MCF 10A (cell line): ENCODE measurements around the gene OR51A2. TPM values are rescaled to one million over a fixed set of nuclear protein-coding genes. Genes with fewer than 3 reads are reported as not detected.

Experiments
- BruUV-seq: library from RNA; stranded (reverse); fragments of 400-500 nt; replicated peaks from 2 replicates; lab custom pipeline; 2021; lab: Mats Ljungman, UMichigan
- CTCF ChIA-PET: fragments of 300-600 bp; sonication (Branson Sonifier 250); formaldehyde crosslinking; extraction: SDS; loops from one replicate; lab custom pipeline; 2021; ENCODE audit warnings: antibody characterized with exemption, inconsistent platforms; lab: Yijun Ruan, JAX
- POLR2A ChIA-PET: fragments of 300-600, 350-650 bp; sonication (Branson Sonifier 250); formaldehyde crosslinking; extraction: SDS; loops from one replicate; lab custom pipeline; 2020; ENCODE audit warnings: antibody characterized with exemption, inconsistent platforms; lab: Yijun Ruan, JAX
- DNase-seq: peaks from one replicate; pipeline ENCODE4 v3.0.0-alpha.2; 2018; ENCODE audit not compliant: unreplicated experiment
- H3K27ac Mint-ChIP-seq: one replicate; pipeline ENCODE4 v1.8.0; 2022; ENCODE audit warnings: mild to moderate bottlenecking, low read depth, mixed read lengths; ENCODE audit not compliant: unreplicated experiment
- H3K27me3 Mint-ChIP-seq: one replicate; pipeline ENCODE4 v1.8.0; 2022; ENCODE audit warnings: mixed read lengths; ENCODE audit not compliant: insufficient read depth, unreplicated experiment
- H3K36me3 Mint-ChIP-seq: one replicate; pipeline ENCODE4 v1.8.0; 2022; ENCODE audit warnings: mild to moderate bottlenecking, moderate library complexity, mixed read lengths; ENCODE audit not compliant: insufficient read depth, unreplicated experiment
- H3K4me1 Mint-ChIP-seq: one replicate; pipeline ENCODE4 v1.8.0; 2022; ENCODE audit warnings: mixed read lengths; ENCODE audit not compliant: insufficient read depth, unreplicated experiment
- H3K4me3 Mint-ChIP-seq: one replicate; pipeline ENCODE4 v1.8.0; 2022; ENCODE audit warnings: mild to moderate bottlenecking, moderate library complexity, mixed read lengths; ENCODE audit not compliant: unreplicated experiment
- H3K9me3 Mint-ChIP-seq: one replicate; pipeline ENCODE4 v1.8.0; 2022; ENCODE audit warnings: mixed read lengths; ENCODE audit not compliant: unreplicated experiment
- intact Hi-C: fragments of 100-400 bp; cut with micrococcal nuclease; formaldehyde crosslinking; loops from 2 replicates; pipeline ENCODE4 v1.14.1; 2022
- total RNA-seq: library from RNA; stranded (reverse); gene quantifications from 2 replicates; pipeline ENCODE4 v1.2.3, GENCODE V29; 2022
- TF ChIP-seq, protein P1 (sequence below): fragments of 200-600 bp; IDR thresholded peaks from one replicate; pipeline ENCODE4 v1.8.0; 2022; ENCODE audit warnings: antibody characterized with exemption, mild to moderate bottlenecking; ENCODE audit not compliant: unreplicated experiment

OR51A2 gene
- total RNA-seq, 1 experiment from 2014 or later, result not detected

DNA sequence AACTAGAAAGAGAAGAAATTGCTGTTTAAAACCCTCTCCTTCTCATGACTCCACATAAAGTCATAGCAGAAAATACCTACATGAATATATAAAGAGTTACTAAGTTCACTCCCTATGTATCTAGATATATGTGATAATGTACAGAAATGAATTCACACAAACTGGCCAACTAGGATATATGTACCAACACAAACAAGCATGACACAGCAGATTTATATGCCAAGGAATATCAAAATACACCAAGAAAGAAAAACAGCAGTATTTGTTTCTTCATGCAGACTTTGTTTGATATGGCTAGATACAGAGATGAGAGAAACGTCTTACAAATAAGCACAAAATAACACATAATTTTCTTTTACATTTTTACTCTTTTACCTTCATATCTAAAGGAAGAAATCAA lies 33.2 kb downstream of the OR51A2 start:
- TF ChIP-seq, protein P1, sequence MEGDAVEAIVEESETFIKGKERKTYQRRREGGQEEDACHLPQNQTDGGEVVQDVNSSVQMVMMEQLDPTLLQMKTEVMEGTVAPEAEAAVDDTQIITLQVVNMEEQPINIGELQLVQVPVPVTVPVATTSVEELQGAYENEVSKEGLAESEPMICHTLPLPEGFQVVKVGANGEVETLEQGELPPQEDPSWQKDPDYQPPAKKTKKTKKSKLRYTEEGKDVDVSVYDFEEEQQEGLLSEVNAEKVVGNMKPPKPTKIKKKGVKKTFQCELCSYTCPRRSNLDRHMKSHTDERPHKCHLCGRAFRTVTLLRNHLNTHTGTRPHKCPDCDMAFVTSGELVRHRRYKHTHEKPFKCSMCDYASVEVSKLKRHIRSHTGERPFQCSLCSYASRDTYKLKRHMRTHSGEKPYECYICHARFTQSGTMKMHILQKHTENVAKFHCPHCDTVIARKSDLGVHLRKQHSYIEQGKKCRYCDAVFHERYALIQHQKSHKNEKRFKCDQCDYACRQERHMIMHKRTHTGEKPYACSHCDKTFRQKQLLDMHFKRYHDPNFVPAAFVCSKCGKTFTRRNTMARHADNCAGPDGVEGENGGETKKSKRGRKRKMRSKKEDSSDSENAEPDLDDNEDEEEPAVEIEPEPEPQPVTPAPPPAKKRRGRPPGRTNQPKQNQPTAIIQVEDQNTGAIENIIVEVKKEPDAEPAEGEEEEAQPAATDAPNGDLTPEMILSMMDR, result no peak
- DNase-seq, result no peak
- ChIA-PET CTCF (no interaction called here), POLR2A (no interaction called here)
- H3K9me3 Mint-ChIP-seq, result no peaks in the 10 kb centered on the region
- H3K27me3 Mint-ChIP-seq, result peaks cover 22% of the 10 kb centered on the region
- H3K27ac Mint-ChIP-seq, result no peak overlapping the region
- H3K4me1 Mint-ChIP-seq, result no peaks in the 10 kb centered on the region
- no peaks in the 10 kb centered on the region for H3K36me3 Mint-ChIP-seq
- no TSS peak for BruUV-seq
- intact Hi-C loops, result no loop called here
- no peak overlapping the region for H3K4me3 Mint-ChIP-seq

DNA sequence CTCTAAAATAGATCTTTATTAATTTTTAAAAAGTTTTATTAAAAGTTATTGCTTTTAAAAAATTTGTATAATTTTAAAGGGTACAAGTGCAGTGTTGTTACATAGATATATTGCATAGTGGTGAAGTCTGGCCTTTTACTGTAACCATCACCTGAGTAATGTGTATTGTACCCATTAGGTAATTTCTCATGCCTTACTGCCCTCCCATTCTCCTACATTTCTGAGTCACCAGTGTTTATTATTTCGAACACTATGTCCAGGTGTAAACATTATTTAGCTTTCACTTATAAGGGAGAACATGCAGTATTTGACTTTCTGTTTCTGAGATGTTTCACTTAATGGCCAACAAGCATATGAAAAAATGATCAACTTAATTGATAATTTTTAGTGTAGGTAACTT lies 33.7 kb downstream of the OR51A2 start:
- intact Hi-C loops, result no loop called here
- TF ChIP-seq, protein P1, result no peak
- ChIA-PET CTCF (no interaction called here), POLR2A (no interaction called here)
- peaks cover 22% of the 10 kb centered on the region for H3K27me3 Mint-ChIP-seq
- H3K36me3 Mint-ChIP-seq, result no peaks in the 10 kb centered on the region
- peak; percentile 29 for DNase-seq
- H3K4me1 Mint-ChIP-seq, result no peaks in the 10 kb centered on the region
- H3K27ac Mint-ChIP-seq, result no peak overlapping the region
- BruUV-seq, result no TSS peak
- no peaks in the 10 kb centered on the region for H3K9me3 Mint-ChIP-seq
- no peak overlapping the region for H3K4me3 Mint-ChIP-seq

DNA sequence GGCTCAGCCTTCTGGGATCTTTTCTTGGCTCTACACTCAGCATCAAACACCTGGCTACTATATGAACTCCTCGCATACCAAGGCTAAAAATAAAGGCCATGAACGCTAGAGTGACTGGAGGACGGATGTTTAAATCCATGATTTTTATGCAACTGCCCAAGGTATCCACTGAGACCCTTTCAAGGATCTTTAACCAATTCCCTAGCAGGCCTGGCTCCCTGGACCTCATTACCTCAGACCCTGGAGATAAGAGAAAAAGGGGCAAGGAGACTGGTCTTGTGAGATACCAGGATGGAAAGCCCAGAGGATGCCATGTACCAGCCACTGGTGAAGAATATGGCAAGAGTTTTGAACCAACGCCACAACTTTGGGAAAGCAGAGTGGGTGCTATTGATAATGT lies 36.3 kb downstream of the OR51A2 start, which contains the start of gene OR51G2:
TSS of gene OR51G2 (minus strand) at position 101 of the 400 bp plus-strand sequence. CDS start 3,687 bp downstream, outside the sequence.
- no TSS peak for BruUV-seq
- DNase-seq, result no peak
- peaks cover 15% of the 10 kb centered on the region for H3K27me3 Mint-ChIP-seq
- H3K27ac Mint-ChIP-seq, result no peak within 1 kb of the TSS
- TF ChIP-seq, protein P1, result no peak
- intact Hi-C loops, result no loop called here
- H3K4me1 Mint-ChIP-seq, result no peaks in the 10 kb centered on the region
- POLR2A ChIA-PET, result no interaction called here
- no peaks in the 10 kb centered on the region for H3K9me3 Mint-ChIP-seq
- no peaks in the 10 kb centered on the region for H3K36me3 Mint-ChIP-seq
- CTCF ChIA-PET, result no interaction called here
- no peak within 1 kb of the TSS for H3K4me3 Mint-ChIP-seq

DNA sequence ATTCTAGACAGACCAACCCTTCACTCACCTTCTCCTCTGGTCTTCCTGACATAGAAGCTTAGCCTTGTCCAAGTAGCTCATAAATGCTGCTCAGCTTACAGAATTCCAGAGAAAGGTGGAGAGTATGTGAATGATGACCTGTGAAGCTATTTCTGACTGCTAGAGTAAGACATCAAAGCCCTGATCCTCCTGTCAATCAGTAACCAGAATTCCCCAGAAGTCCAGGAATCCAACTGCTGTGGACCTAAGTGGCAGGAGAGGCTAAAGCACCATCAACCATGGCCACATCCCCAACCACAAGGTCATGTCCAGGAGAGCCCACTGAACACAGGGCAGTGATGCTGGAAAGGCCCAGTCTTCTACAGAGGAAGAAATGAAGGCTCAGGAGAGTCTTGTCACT lies 38.9 kb downstream of the OR51A2 start:
- Mint-ChIP-seq H3K4me3 (no peak overlapping the region), H3K27me3 (peaks cover 31% of the 10 kb centered on the region), H3K27ac (no peak overlapping the region), H3K4me1 (no peaks in the 10 kb centered on the region), H3K36me3 (no peaks in the 10 kb centered on the region), H3K9me3 (no peaks in the 10 kb centered on the region)
- no TSS peak for BruUV-seq
- CTCF ChIA-PET, result interaction anchor here (0.7 kb wide), 1 partner anchor 502 kb away, joined by 3 read pairs; no protein-coding TSS in a partner anchor
- no peak for DNase-seq
- POLR2A ChIA-PET, result no interaction called here
- intact Hi-C loops, result no loop called here
- TF ChIP-seq, protein P1, result no peak

Other genes with a start within 250 kb of the OR51A2 start
- not detected in 2 replicates for gene OR51F1, start 185.8 kb downstream of the OR51A2 start, total RNA-seq
- not detected in 2 replicates for gene OR52R1, start 151.3 kb downstream of the OR51A2 start, total RNA-seq
- gene OR51F2, start 134.4 kb downstream of the OR51A2 start, total RNA-seq, result not detected in 2 replicates
- not detected in 2 replicates for gene OR51S1, start 106.5 kb downstream of the OR51A2 start, total RNA-seq
- not detected in 2 replicates for gene OR51T1, start 73.8 kb downstream of the OR51A2 start, total RNA-seq
- gene OR51A7, start 51.9 kb downstream of the OR51A2 start, total RNA-seq, result not detected in 2 replicates
- gene OR51G2, start 36.4 kb downstream of the OR51A2 start, total RNA-seq, result not detected in 2 replicates
- gene OR51G1, start 31.4 kb downstream of the OR51A2 start, total RNA-seq, result not detected in 2 replicates
- not detected in 2 replicates for gene OR51A4, start 8.1 kb downstream of the OR51A2 start, total RNA-seq
- not detected in 2 replicates for gene OR51L1, start 39.1 kb upstream of the OR51A2 start, total RNA-seq
- gene OR52J3, start 90.8 kb upstream of the OR51A2 start, total RNA-seq, result not detected in 2 replicates
- not detected in 2 replicates for gene OR52E2, start 103.9 kb upstream of the OR51A2 start, total RNA-seq
- gene OR52E1, start 113.9 kb upstream of the OR51A2 start, total RNA-seq, result not detected in 2 replicates
- not detected in 2 replicates for gene OR52A5, start 182.6 kb upstream of the OR51A2 start, total RNA-seq
- gene OR52A1, start 199.0 kb upstream of the OR51A2 start, total RNA-seq, result not detected in 2 replicates
- not detected in 2 replicates for gene OR51V1, start 245.0 kb upstream of the OR51A2 start, total RNA-seq